IMR-90 (cell line): Measurements from ENCODE around the gene RALGPS1. TPM values are rescaled to one million over a fixed set of nuclear protein-coding genes. Genes with fewer than 3 reads are reported as not detected.

ENCODE experiments used
- ATAC-seq: fragments of 200-7000 bp; cut with Tn5 transposase; 2 replicates; pipeline ENCODE4 v1.9.1; 2020; ENCODE audit warnings: low read depth, mild to moderate bottlenecking, moderate library complexity
- BruUV-seq: library from RNA; stranded (reverse); fragments of 400-500 nt; replicated peaks from 2 replicates; lab custom pipeline; 2021; lab: Mats Ljungman, UMichigan
- CTCF ChIA-PET: fragments of 300-600 bp; formaldehyde crosslinking; extraction: SDS; loops from one replicate; lab custom pipeline; 2021; ENCODE audit warnings: antibody characterized with exemption; lab: Yijun Ruan, JAX
- POLR2A ChIA-PET: fragments of 300-600 bp; sonication (Branson Sonifier 250); formaldehyde crosslinking; loops from one replicate; lab custom pipeline; 2022; ENCODE audit warnings: antibody characterized with exemption; ENCODE audit not compliant: unreplicated experiment; lab: Charles Lee
- DNase-seq: peaks from one replicate; pipeline ENCODE4 v3.0.0; 2013
- H2AFZ ChIP-seq: replicated peaks from 2 replicates; pipeline ENCODE3; 2013; ENCODE audit warnings: low read length, mild to moderate bottlenecking; ENCODE audit not compliant: poor library complexity
- H2AK5ac ChIP-seq: 2 replicates; pipeline ENCODE4 v1.6.1; 2013; ENCODE audit warnings: low read depth, low read length, inconsistent platforms
- H2AK9ac ChIP-seq: replicated peaks from 2 replicates; pipeline ENCODE3; 2013; ENCODE audit warnings: mild to moderate bottlenecking, low read depth, low read length, moderate library complexity; ENCODE audit not compliant: poor library complexity
- H2BK120ac ChIP-seq: 2 replicates; pipeline ENCODE4 v1.6.1; 2013; ENCODE audit warnings: low read depth, low read length, inconsistent platforms
- H2BK15ac ChIP-seq: 3 replicates; pipeline ENCODE4 v1.6.1; 2013; ENCODE audit warnings: low read depth, low read length, inconsistent platforms
- H2BK20ac ChIP-seq: 2 replicates; pipeline ENCODE4 v1.6.1; 2013; ENCODE audit warnings: low read depth, mild to moderate bottlenecking, inconsistent platforms, low read length, moderate library complexity
- H2BK5ac ChIP-seq: 2 replicates; pipeline ENCODE4 v1.6.1; 2013; ENCODE audit warnings: mild to moderate bottlenecking, low read depth, low read length, inconsistent platforms; ENCODE audit not compliant: poor library complexity, severe bottlenecking
- H3K14ac ChIP-seq: replicated peaks from 2 replicates; pipeline ENCODE4 v1.6.1; 2013; ENCODE audit warnings: low read depth, low read length, inconsistent platforms
- H3K18ac ChIP-seq: 2 replicates; pipeline ENCODE4 v1.6.1; 2013; ENCODE audit warnings: low read depth, low read length, control low read depth
- H3K23ac ChIP-seq: 2 replicates; pipeline ENCODE4 v1.6.1; 2013; ENCODE audit warnings: low read depth, low read length, inconsistent platforms
- H3K27ac ChIP-seq: 2 replicates; pipeline ENCODE4 v1.5.1; 2013; ENCODE audit warnings: mild to moderate bottlenecking, control low read depth, low read length; ENCODE audit not compliant: insufficient read depth
- H3K27me3 ChIP-seq: 2 replicates; pipeline ENCODE4 v1.6.1; 2013; ENCODE audit warnings: low read length; ENCODE audit not compliant: control insufficient read depth, insufficient read depth
- H3K36me3 ChIP-seq: 2 replicates; pipeline ENCODE4 v1.6.1; 2013; ENCODE audit warnings: low read length, mixed read lengths; ENCODE audit not compliant: control insufficient read depth, insufficient read depth
- H3K4ac ChIP-seq: 2 replicates; pipeline ENCODE4 v1.6.1; 2013; ENCODE audit warnings: low read depth, low read length, inconsistent platforms
- H3K4me1 ChIP-seq: 2 replicates; pipeline ENCODE4 v1.6.1; 2013; ENCODE audit warnings: low read length, mixed read lengths; ENCODE audit not compliant: control insufficient read depth, insufficient read depth
- H3K4me2 ChIP-seq: 2 replicates; pipeline ENCODE4 v1.6.1; 2013; ENCODE audit warnings: low read depth, mild to moderate bottlenecking, control low read depth, low read length, moderate library complexity
- H3K4me3 ChIP-seq: 2 replicates; pipeline ENCODE4 v1.5.1; 2013; ENCODE audit warnings: low read depth, mild to moderate bottlenecking, control low read depth, low read length, moderate library complexity; ENCODE audit not compliant: insufficient read depth
- H3K56ac ChIP-seq: 2 replicates; pipeline ENCODE4 v1.6.1; 2013; ENCODE audit warnings: low read length, inconsistent platforms; ENCODE audit not compliant: insufficient read depth; ENCODE audit errors: extremely low read depth
- H3K79me1 ChIP-seq, 2 experiments: 2 replicates each; pipeline ENCODE4 v1.6.1; 2013; ENCODE audit warnings: low read length in 2 of 2, inconsistent platforms in 1 of 2, low read depth in 1 of 2
- H3K9ac ChIP-seq: 2 replicates; pipeline ENCODE4 v1.6.1; 2013; ENCODE audit warnings: low read depth, low read length, control low read depth
- H3K9me1 ChIP-seq: 2 replicates; pipeline ENCODE4 v1.6.1; 2013; ENCODE audit warnings: low read length, inconsistent platforms; ENCODE audit not compliant: insufficient read depth
- H3K9me3 ChIP-seq: 2 replicates; pipeline ENCODE4 v1.6.1; 2013; ENCODE audit warnings: low read length; ENCODE audit not compliant: control insufficient read depth, insufficient read depth
- H4K20me1 ChIP-seq: 2 replicates; pipeline ENCODE4 v1.6.1; 2013; ENCODE audit warnings: low read length, inconsistent platforms; ENCODE audit not compliant: insufficient read depth
- H4K5ac ChIP-seq: 2 replicates; pipeline ENCODE4 v1.6.1; 2013; ENCODE audit warnings: mild to moderate bottlenecking, low read depth, low read length, control low read depth
- H4K8ac ChIP-seq, 2 experiments: 2 replicates each; pipeline ENCODE4 v1.6.1; 2013; ENCODE audit warnings: low read depth in 2 of 2, low read length in 2 of 2, control low read depth in 1 of 2, inconsistent platforms in 1 of 2
- H4K91ac ChIP-seq: 2 replicates; pipeline ENCODE4 v1.6.1; 2013; ENCODE audit warnings: low read depth, low read length, inconsistent platforms; ENCODE audit not compliant: insufficient read depth
- RFX5 ChIP-seq: IDR thresholded peaks from 2 replicates; pipeline ENCODE4 v1.8.0; 2012; ENCODE audit warnings: low read depth, mild to moderate bottlenecking, low read length, moderate library complexity
- WGBS, 2 experiments: methylation state at CpG; one replicate each; pipeline versions ENCODE4 v1.1.5 to v1.1.7; 2013; ENCODE audit warnings: missing lambda C conversion rate in 2 of 2; ENCODE audit not compliant: insufficient read length in 1 of 2; ENCODE audit errors: extremely low coverage in 2 of 2; 5-methylcytosine and 5-hydroxymethylcytosine counted together
- dilution Hi-C: fragments of 300-500 bp; cut with HindIII; formaldehyde crosslinking; loops from one replicate; pipeline ENCODE4 v1.14.3; 2018; ENCODE audit warnings: low sequenced_read_pairs; ENCODE audit not compliant: unreplicated experiment
- in situ Hi-C: fragments of 300-500 bp; cut with MboI; formaldehyde crosslinking; loops from 3 replicates; pipeline ENCODE4 v1.14.3; 2019; ENCODE audit warnings: low sequenced_read_pairs, inconsistent platforms, mixed read lengths
- intact Hi-C: fragments of 100-400 bp; cut with micrococcal nuclease; formaldehyde crosslinking; loops from 2 replicates; pipeline ENCODE4 v1.10.0; 2022
- polyA plus RNA-seq, 3 experiments: library from polyadenylated mRNA; depleted of rRNA; stranded (reverse); fragments of >200 nt; gene quantifications; 2 replicates each; pipeline ENCODE4 v1.2.3, GENCODE V29; 2012; ENCODE audit warnings: low replicate concordance in 1 of 3
- total RNA-seq: library from RNA; depleted of rRNA; stranded (reverse); fragments of >200 nt; gene quantifications from 2 replicates; pipeline ENCODE4 v1.2.3, GENCODE V29; 2012

RALGPS1 gene
- total and polyA plus RNA-seq, 2 of the 4 experiments (the other 2 are of a cell fraction) = 0.90 to 2.8 TPM

- TF ChIP-seq RFX5 = no peak
- BruUV-seq = no TSS peak
- H3K4me3 ChIP-seq = no peak overlapping the region
- H3K4ac ChIP-seq = no peak overlapping the region
- H2AK9ac ChIP-seq = no peak overlapping the region
- intact Hi-C loops (no loop called here), dilution Hi-C loops (no loop called here), in situ Hi-C loops (no loop called here)
- no peaks in the 10 kb centered on the region for H3K9me3 ChIP-seq
- H3K9ac ChIP-seq = no peak overlapping the region
- H2BK15ac ChIP-seq = no peak overlapping the region
- no peak overlapping the region for H2BK20ac ChIP-seq
- H4K91ac ChIP-seq = no peak overlapping the region
- no peak overlapping the region for H3K27ac ChIP-seq
- no peak for ATAC-seq
- H3K56ac ChIP-seq = no peak overlapping the region
- POLR2A ChIA-PET = no interaction called here
- H3K14ac ChIP-seq = no peak overlapping the region
- H3K4me2 ChIP-seq = no peak overlapping the region
- no peak for DNase-seq
- no peak overlapping the region for H2AFZ ChIP-seq
- H3K27me3 ChIP-seq = no peaks in the 10 kb centered on the region
- H2BK5ac ChIP-seq = no peak overlapping the region
- H3K79me1 ChIP-seq = 0 out of 4 replicates have a peak, but pooled peaks cover 0 to 4% of the 10 kb centered on the region in 2 experiments
- H4K5ac ChIP-seq = no peak overlapping the region
- no peaks in the 10 kb centered on the region for H3K4me1 ChIP-seq
- H4K20me1 ChIP-seq = no peaks in the 10 kb centered on the region
- H3K23ac ChIP-seq = no peak overlapping the region
- WGBS, 2 experiments = 100% methylated on average over 1 of the region's 2 CpGs; no CpG with 5 or more reads in 1 of the 2 experiments
- peaks cover 7% of the 10 kb centered on the region for H3K9me1 ChIP-seq
- H3K36me3 ChIP-seq = no peaks in the 10 kb centered on the region
- no peak overlapping the region for H4K8ac ChIP-seq
- H3K18ac ChIP-seq = no peak overlapping the region
- no peak overlapping the region for H2BK120ac ChIP-seq
- H2AK5ac ChIP-seq = no peak overlapping the region
- CTCF ChIA-PET = no interaction called here
These were observed 326.8 kb downstream of the RALGPS1 start for GRCh38 chr9:127241354-127241753.
